Putamen (tissue), 1 donor: ENCODE data around the gene VPS51.

Experiments used
- DNase-seq: peaks from one replicate; pipeline ENCODE4 v3.0.0-alpha.2; 2016; ENCODE audit warnings: low spot score

Gene VPS51

DNA sequence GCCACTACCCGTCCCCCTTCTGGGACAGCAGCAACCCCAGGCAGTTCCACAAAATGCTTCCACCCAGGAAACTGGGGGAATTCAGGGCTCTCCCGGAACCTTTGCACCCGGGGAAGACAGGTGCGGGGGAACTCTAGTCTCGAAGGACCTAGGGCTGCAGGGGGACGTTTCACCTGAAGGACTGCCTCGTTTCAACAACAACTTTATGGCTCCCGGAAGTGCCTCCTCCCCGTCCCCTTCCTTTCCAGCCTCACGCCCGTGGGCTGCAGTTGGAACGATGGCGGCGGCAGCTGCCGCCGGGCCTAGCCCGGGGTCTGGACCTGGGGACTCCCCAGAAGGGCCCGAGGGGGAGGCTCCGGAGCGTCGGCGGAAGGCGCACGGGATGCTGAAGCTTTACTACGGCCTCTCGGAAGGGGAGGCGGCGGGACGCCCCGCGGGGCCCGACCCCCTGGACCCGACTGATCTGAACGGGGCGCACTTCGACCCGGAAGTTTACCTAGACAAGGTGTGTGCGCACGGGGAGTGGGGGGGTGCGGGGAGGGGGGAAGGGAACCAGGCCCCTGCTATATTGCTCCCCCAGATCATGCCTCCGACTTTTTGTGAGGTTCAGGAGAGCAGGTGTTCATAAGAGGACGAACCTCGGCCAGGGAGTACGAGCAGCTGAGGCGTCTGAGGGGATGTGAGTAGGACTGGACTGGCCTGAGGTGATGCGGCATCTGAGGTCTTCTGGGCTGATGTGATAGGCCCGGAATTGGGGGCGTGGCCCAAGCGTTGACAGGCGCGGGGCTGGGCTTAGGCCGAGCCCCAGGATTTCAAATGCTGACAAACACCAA lies at the start of gene VPS51:
Gene VPS51, plus strand, starts transcription at position 241 of the 833 bp plus-strand sequence. Its CDS starts 37 bp downstream, at position 278.
- DNase-seq, result peak; percentile 89

DNA sequence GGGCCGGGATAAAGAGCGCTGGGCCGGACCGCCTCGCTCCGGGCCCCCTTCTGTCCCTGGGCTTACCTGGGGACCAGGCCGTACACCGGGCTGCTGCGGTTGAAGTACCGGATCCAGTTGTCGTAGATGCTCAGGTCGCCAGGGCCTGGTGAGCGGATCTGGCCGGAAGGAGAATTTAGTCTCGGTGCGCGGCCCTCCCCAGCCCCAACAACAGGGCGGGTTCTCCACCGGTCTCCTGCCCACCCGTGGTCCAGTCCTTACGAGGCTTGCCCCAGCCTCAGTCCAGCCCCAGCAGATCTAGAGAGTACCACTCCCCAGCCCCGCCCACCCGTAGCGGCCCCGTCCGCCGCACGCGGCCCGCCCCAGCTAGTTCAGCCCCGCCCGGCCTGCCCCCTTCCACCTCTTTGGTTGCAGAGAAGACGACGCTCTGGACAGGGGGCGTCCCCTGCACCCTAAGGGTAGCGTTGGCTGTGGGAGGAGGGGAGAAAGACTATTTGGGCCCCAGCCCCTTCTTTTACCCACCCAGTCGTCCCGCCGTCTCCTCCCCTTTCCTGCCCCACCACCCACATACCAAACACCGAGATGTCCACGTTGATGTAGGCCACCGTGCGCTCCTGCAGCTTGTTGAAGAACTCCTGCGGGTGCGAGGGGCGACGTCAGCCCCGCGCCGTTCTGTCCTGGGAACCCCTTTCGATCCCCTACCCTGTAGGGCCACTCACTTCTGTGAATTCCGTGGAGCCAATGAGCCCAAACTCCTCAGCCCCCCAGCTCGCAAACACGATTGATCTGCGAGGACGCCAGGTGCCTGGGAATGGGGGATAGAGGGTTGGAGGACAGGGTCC lies 48.2 kb upstream of the VPS51 start:
- DNase-seq, result no peak

- no peak for DNase-seq
These were observed 44.6 kb upstream of the VPS51 start for GRCh38 chr11:65051398-65051858.

- no peak for DNase-seq
These were observed 42.0 kb upstream of the VPS51 start for GRCh38 chr11:65053827-65054508.

GRCh38 chr11:65055538-65055937 lies 40.5 kb upstream of the VPS51 start:
- DNase-seq, result no peak

DNA sequence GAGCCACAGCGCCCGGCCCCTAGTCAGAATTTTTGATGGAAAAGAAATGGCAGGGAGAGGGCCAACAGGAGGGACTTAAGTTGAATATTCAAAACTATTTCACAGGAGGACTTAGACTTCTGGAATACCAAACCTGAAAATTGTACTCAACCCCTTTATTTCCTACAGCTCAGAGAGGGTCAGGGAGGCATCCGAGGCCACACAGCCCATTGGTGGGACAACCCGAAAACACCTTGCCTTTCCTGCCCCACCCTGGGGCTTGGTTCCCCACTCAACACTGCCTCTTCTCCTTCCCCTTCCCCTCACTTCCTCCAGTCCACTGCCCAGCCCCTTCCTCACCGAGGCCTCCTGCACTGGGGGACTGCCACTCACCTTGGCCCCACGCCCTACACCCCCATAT lies 39.0 kb upstream of the VPS51 start:
- no peak for DNase-seq

- no peak for DNase-seq
These were observed 38.5 kb upstream of the VPS51 start for GRCh38 chr11:65057526-65057925.

DNA sequence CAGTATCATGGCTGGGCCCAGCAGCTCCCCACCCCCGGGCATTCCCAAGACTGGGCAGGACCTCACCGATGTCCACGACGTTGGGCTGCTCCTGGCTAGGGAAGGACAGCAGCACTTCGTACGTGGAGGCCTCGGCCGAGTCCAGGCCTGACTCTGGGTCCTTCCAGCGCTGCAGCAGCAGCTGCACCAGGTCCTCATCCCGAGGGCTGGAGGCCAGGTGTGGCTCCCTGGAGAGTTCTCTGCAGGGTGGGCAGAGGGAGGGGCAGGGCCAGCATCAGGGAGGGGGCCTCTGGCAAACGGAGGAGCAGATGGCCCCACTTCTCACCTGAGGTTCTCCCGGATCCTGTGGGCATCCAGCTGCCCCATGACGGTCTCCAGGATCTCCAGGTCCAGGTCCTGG lies 38.0 kb upstream of the VPS51 start:
- no peak for DNase-seq

GRCh38 chr11:65058419-65059054 lies 37.5 kb upstream of the VPS51 start, which contains the start of gene NAALADL1:
NAALADL1 (minus strand) TSS chr11:65058553; CDS start chr11:65058521, 32 bp downstream.
- no peak for DNase-seq

DNA sequence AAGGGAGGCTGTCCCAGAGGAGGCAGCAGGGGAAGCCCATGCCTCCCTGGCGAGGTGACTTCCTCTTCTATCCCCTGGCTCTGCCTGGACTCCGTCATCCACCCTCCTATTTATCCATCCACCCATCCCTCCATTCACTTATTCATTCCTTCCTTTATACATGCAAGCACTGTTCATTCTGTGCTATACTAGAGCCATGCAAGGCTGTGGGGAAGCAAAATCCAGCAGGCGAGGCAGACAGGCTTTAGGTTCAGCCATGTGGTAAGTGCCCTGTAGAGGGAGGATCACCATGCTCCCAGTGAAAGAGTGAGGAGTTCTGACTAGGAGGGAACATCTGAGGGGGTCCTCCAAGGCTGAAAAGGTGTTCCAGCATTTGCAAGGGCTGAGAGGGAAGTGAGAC lies 36.5 kb upstream of the VPS51 start:
- no peak for DNase-seq

DNA sequence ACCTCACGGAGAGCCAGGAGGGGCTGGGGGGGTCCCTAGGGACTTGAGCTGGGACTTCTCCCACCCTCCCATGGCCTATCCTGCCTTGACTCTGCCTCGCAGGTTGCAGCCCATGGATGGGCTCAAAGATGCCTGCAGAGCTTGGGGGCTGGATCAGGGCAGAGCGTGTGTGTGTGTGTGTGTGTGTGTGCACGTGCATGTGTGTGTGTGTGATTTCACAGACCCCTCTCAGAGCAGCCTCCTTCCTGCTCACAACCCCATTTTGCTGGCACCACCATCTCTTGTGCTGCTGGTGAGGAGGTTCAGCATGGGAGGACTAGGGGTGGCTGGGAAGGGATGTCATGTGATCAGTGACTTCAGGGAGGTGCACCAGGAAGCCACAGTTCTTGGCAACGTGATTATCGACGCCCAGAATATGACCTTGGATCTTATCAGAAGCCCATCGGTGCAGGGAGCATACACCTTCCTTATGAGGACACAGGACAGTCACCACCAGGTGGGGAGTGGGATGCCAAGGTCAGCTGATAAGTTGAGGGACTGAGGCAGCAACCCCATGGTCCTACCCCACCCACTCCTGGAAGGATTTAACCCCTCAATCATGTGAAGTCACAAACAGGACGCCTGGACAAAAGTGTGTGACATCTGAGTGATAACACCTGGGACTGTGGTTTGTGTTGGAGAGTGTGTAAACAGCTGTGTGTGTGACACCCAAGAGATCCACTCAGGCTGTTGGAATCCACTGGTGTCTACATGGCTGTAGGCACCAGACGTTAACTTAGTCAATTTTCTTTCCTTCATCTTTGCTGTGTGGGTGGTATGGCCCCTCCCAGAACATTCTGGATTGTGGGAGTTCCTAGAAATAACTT lies 35.8 kb upstream of the VPS51 start:
- DNase-seq, result no peak

DNA sequence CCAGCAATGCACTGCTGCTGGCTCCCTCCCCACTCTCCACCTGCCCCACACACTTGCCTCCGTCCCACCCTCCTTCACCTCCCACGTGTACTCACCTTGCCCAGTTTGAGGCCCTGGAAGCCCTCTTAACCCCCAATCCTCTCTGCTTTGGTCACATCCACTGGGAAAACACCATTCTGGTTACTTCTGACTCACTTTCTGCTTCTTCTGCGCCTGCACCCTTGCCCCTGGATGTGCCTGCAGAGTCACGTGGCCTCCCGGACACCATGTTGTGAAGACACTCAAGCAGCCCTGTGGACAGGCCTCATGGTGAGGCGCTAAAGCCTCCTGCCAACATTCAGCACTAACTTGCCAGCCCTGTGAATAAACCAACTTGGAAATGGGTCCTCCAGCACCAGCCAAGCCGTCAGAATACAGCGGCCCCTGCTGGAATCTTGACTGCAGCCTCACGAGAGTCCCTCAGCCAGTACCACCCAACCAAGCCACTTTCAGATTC lies 35.1 kb upstream of the VPS51 start:
- DNase-seq, result no peak

GRCh38 chr11:65063532-65063931 lies 32.5 kb upstream of the VPS51 start:
- no peak for DNase-seq

DNA sequence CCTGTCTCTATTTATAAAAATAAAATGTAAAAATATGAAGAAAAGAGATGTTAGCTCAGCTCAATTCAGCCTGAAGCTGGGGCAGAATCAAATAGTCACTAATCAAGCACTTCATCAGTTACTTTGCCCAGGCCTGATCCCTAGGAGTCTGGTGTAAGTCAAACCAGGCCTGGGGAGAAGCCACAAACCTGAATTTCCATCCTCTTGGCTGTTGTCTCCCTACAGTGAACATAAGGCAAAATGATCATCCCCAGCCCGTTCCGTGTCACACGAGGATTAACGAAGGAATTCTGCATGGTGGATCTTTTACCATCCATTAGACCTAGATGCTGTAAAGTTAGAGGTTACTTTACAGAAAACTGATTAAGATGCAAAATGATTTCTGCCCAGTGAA lies 31.2 kb upstream of the VPS51 start:
- DNase-seq, result no peak

- DNase-seq, result no peak
These were observed 30.2 kb upstream of the VPS51 start for GRCh38 chr11:65065851-65066250.

- no peak for DNase-seq
These were observed 29.7 kb upstream of the VPS51 start for GRCh38 chr11:65066315-65066714.

DNA sequence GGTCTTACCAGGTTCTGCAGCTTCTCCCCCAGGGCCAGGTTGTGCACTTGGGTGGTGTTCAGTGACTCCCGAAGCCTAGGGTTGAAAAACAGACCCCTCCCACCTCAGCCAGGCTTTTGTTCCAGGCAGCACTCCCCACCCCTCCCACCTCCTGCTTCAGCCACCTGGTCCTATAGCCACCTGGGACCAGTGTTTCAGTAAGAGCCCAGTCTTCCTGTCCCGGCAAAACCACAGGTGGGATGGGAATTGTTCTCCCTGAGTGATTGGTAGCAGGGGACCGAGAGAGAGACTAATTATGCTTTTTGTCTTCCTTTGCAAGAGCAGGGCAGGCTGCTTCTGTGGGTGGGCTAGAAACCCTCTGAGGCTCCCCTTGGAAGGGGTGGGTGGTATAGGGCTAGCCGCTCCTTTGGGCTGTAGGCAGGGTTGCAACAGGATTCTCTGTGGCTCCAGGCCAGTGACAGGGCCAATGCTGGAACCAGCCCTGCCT lies 29.2 kb upstream of the VPS51 start:
- no peak for DNase-seq

- no peak for DNase-seq
These were observed 28.6 kb upstream of the VPS51 start for GRCh38 chr11:65067446-65067845.

GRCh38 chr11:65069217-65069616 lies 26.8 kb upstream of the VPS51 start:
- DNase-seq, result no peak

GRCh38 chr11:65071907-65072630 lies 23.9 kb upstream of the VPS51 start:
- no peak for DNase-seq
